ENCODE measurements around the gene ADAMTS17. TPM values are rescaled to one million over a fixed set of nuclear protein-coding genes. Genes with fewer than 3 reads are reported as not detected.

Gene ADAMTS17
- total RNA-seq, 1 experiment from 2014 or later = 1.8 TPM

- DNase-seq (ENCODE audit: low spot score) = no peak
- ATAC-seq = no peak
These were observed 57.1 kb downstream of the ADAMTS17 start for GRCh38 chr15:100284701-100285100.

GRCh38 chr15:100284191-100284590 is 57.6 kb downstream of the ADAMTS17 start:
- ATAC-seq = no peak
- Mint-ChIP-seq H3K4me3 (no peak overlapping the region), H3K36me3 (no peaks in the 10 kb centered on the region), H3K27ac (no peak overlapping the region), H3K27me3 (ENCODE audit: low read depth) (no peaks in the 10 kb centered on the region), H3K9me3 (peaks cover 15% of the 10 kb centered on the region), H3K4me1 (no peaks in the 10 kb centered on the region)
- TF ChIP-seq HMGXB4 (CRISPR knock-in tag; IDR thresholded peaks at IDR 0.05) (no peak), ZNF121 (CRISPR knock-in tag; IDR thresholded peaks at IDR 0.05) (no peak), ZBTB21 (CRISPR knock-in tag; IDR thresholded peaks at IDR 0.05; ENCODE audit: borderline replicate concordance) (no peak), ZMAT4 (CRISPR knock-in tag; IDR thresholded peaks at IDR 0.05) (no peak), RELA (CRISPR knock-in tag; IDR thresholded peaks at IDR 0.05; ENCODE audit: borderline replicate concordance) (no peak), ZNF317 (CRISPR knock-in tag; IDR thresholded peaks at IDR 0.05; ENCODE audit: borderline replicate concordance, low read depth) (no peak)
- POLR2A ChIA-PET = no interaction called here
- DNase-seq (ENCODE audit: low spot score) = no peak
- CTCF ChIA-PET = no interaction called here

More at GRCh38 chr15:100284701-100285100, 57.1 kb downstream of the ADAMTS17 start:
- TF ChIP-seq ZNF416 (CRISPR knock-in tag; IDR thresholded peaks at IDR 0.05) (no peak), FOXP1 (CRISPR knock-in tag; IDR thresholded peaks at IDR 0.05; ENCODE audit: borderline replicate concordance) (no peak), E2F4 (CRISPR knock-in tag; IDR thresholded peaks at IDR 0.05; ENCODE audit: borderline replicate concordance, low read depth) (no peak), TEAD4 (CRISPR knock-in tag; IDR thresholded peaks at IDR 0.05) (no peak), NR2C2 (CRISPR knock-in tag; IDR thresholded peaks at IDR 0.05) (no peak), JAZF1 (CRISPR knock-in tag; IDR thresholded peaks at IDR 0.05) (no peak), ETV6 (CRISPR knock-in tag; IDR thresholded peaks at IDR 0.05) (no peak), CREM (CRISPR knock-in tag; IDR thresholded peaks at IDR 0.05) (no peak), ZNF671 (CRISPR knock-in tag; IDR thresholded peaks at IDR 0.05) (no peak), GABPB1 (CRISPR knock-in tag; IDR thresholded peaks at IDR 0.05) (no peak), ZNF121 (CRISPR knock-in tag; IDR thresholded peaks at IDR 0.05) (no peak), SOX15 (CRISPR knock-in tag; IDR thresholded peaks at IDR 0.05) (no peak)
- Mint-ChIP-seq H3K36me3 (no peaks in the 10 kb centered on the region), H3K4me3 (no peak overlapping the region), H3K27me3 (ENCODE audit: low read depth) (no peaks in the 10 kb centered on the region), H3K27ac (no peak overlapping the region), H3K9me3 (peaks cover 15% of the 10 kb centered on the region), H3K4me1 (no peaks in the 10 kb centered on the region)
- POLR2A ChIA-PET = no interaction called here
- CTCF ChIA-PET = no interaction called here

- no peaks in the 10 kb centered on the region; the same call in 1 of the 2 replicates for H3K9me3 Mint-ChIP-seq
- H3K27me3 Mint-ChIP-seq (ENCODE audit: low read depth) = no peaks in the 10 kb centered on the region
- H3K36me3 Mint-ChIP-seq = no peaks in the 10 kb centered on the region
- no peak for ATAC-seq
- no peaks in the 10 kb centered on the region for H3K4me1 Mint-ChIP-seq
- H3K4me3 Mint-ChIP-seq = no peak overlapping the region
- DNase-seq (ENCODE audit: low spot score) = no peak
- ChIA-PET CTCF (no interaction called here), POLR2A (no interaction called here)
- TF ChIP-seq ZNF121 (CRISPR knock-in tag; IDR thresholded peaks at IDR 0.05) = no peak
- no peak for TF ChIP-seq ZNF671 (CRISPR knock-in tag; IDR thresholded peaks at IDR 0.05)
- TF ChIP-seq TEAD1 (CRISPR knock-in tag; IDR thresholded peaks at IDR 0.05) = no peak
- TF ChIP-seq ZNF232 (CRISPR knock-in tag; IDR thresholded peaks at IDR 0.05) = no peak
- no peak for TF ChIP-seq TCF7 (CRISPR knock-in tag; IDR thresholded peaks at IDR 0.05; ENCODE audit: low read depth)
- TF ChIP-seq FOXJ3 (CRISPR knock-in tag; IDR thresholded peaks at IDR 0.05; ENCODE audit: borderline replicate concordance) = no peak
- TF ChIP-seq JAZF1 (CRISPR knock-in tag; IDR thresholded peaks at IDR 0.05) = no peak
- no peak for TF ChIP-seq IRF1 (CRISPR knock-in tag; IDR thresholded peaks at IDR 0.05)
- TF ChIP-seq AFF4 (CRISPR knock-in tag; IDR thresholded peaks at IDR 0.05; ENCODE audit: borderline replicate concordance) = no peak
- TF ChIP-seq E2F1 (CRISPR knock-in tag; IDR thresholded peaks at IDR 0.05) = no peak
- H3K27ac Mint-ChIP-seq = no peak overlapping the region
These were observed 60.5 kb downstream of the ADAMTS17 start for GRCh38 chr15:100281096-100281917.
